Cardiac septum (tissue), 1 donor: ENCODE measurements around the gene PARM1. TPM values are rescaled to one million over a fixed set of nuclear protein-coding genes. Genes with fewer than 3 reads are reported as not detected.

ENCODE experiments used
- DNase-seq: peaks from one replicate; pipeline ENCODE4 v3.0.0-alpha.2; 2020; ENCODE audit warnings: low spot score
- intact Hi-C: fragments of 100-400 bp; cut with DNase I; formaldehyde crosslinking; loops from one replicate; pipeline ENCODE4 v1.14.0; 2022
- total RNA-seq: library from RNA; stranded (reverse); fragmentation: NEBNext Ultra II Directional; extraction: Animal tissue kit (Norgen Biotek cat#: 25700); gene quantifications from one replicate; pipeline ENCODE4 v1.2.1, GENCODE V29; 2021
- donor health status: DM: no; HTN: no; CAD: no.

PARM1 gene
- total RNA-seq, 1 donor from 2014 or later, result 74.4 TPM

DNA sequence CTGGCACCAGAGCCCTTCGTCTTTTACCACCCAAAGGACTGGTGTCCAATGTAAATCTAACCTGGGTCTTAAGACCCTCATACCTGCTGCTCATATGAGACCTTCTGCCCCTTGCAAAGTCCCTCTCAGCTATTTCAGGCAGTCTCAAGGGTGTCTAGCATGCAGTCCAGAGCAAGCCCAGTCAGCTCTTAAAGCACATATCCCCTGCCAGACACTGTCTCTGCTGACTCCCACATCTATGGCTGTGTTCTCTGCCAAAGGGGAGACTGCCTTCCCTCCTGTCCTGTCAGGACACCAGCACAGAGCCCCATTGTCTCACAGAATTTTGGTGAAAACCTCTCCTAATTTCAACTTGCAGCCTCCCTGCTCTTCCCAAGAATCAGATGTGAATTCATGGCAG, 118.5 kb downstream of the PARM1 start:
- intact Hi-C loops, result no loop called here
- DNase-seq, result no peak

DNA sequence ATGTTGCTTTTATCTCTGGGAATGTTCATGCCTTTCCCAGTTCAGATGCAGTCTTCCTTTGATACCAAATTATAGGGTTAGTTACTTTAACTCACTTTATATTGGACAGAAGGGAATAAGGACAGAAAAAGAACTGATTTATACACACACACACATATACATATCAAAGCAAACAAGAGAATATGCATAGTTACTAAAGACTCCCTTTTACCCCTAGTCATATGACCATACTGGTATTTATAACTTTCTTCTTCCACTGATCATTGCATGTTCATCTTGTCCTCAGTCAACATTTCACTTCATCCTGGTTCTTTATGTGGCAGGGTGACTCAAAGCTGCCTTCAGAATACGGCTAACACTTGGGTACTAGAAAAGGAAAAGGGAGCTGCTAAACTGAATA, 120.4 kb downstream of the PARM1 start:
- no peak for DNase-seq
- intact Hi-C loops, result no loop called here

DNA sequence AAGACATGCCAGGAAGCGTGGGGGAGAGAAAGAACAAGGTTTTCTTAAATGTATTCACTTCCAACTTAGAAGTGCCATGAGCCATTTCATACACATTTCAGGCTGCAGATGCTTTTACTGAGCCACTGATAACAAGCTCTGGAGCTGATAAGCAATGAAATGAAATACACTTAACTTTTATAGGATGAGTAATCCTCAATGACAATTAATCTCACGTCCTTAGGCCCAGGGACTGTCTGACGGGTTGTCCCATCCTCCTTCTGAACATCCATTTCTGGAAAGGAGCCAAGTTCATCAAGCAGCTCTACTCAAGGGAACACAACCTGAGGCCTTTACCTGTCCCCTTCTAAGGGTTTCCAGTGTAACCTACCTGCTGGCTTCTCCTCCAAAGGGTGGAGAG, 121.2 kb downstream of the PARM1 start:
- no peak for DNase-seq
- intact Hi-C loops, result no loop called here

- DNase-seq, result no peak
- intact Hi-C loops, result no loop called here
These were observed 123.4 kb downstream of the PARM1 start for GRCh38 chr4:75056277-75056676.

GRCh38 chr4:75057369-75057768, 124.5 kb downstream of the PARM1 start:
- intact Hi-C loops, result no loop called here
- DNase-seq, result no peak

GRCh38 chr4:75058486-75058885, 125.6 kb downstream of the PARM1 start:
- intact Hi-C loops, result no loop called here

DNA sequence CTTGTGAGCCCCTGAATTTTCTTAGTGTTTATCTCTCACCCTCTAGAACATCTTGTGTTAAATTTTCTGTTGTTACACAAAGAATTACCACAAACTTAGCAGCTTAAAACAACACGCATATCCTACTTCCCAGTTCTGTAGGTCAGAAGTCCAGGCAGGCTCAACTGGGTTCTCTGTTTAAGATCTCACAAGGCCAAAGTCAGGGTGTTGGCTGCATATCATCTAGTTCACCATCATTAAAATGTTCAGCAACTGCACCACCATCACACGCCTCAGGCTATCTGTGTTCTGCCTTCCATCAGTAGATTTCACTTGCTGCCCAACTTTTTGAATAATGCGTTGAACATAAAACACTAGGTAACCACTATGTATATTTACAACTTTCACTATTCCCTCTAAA, 130.5 kb downstream of the PARM1 start:
- no peak for DNase-seq
- intact Hi-C loops, result no loop called here

More at GRCh38 chr4:75058486-75058885, 125.6 kb downstream of the PARM1 start:
- no peak for DNase-seq

GRCh38 chr4:75065909-75066308, 133.0 kb downstream of the PARM1 start:
- DNase-seq, result no peak
- intact Hi-C loops, result no loop called here

DNA sequence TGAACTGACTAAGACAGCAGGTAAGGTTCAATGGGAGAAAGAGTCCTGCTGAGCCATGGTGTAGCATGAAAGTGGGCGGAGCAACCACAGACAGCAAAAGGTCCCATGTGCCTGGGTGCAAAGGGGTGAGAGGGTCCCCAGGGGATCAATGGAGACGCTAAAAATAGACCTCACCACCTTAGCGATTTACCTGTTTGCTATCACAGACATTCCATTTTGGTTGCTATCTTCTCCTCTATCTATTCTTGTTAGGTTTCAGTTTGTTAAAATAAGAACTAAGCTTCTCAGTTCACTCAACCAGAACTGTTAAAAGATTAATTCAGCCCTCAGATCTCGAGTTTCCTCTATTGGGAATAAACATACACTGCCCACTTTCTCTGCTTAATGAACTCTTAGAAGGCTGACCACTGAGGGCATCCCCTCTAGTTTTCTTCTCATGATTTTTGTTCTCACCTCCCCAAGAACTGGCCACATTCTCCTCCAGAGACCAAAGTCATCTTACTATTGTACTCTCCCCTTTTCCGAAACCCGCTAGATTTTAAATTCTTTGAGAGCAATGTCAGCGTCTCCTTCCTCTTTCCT, 136.7 kb downstream of the PARM1 start:
- DNase-seq, result no peak
- intact Hi-C loops, result no loop called here

DNA sequence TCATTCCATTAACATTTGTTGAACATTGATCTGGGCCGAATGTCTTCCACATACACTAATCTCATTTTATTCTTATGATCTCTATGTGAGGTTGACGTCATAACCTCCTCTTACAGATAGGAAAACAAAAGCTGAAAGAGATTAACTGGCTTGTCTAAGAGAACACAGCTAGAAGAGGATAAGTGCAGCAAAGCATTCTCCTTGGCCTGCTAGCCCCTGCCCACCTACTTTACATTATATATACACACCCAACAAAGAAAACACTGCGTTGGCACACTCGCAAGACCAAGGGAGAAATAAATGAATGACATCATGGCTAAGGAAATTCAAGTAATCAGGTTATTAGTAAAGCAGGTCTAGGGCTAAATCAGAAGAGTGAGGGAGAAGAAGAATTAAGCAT, 138.4 kb downstream of the PARM1 start:
- intact Hi-C loops, result no loop called here
- no peak for DNase-seq

DNA sequence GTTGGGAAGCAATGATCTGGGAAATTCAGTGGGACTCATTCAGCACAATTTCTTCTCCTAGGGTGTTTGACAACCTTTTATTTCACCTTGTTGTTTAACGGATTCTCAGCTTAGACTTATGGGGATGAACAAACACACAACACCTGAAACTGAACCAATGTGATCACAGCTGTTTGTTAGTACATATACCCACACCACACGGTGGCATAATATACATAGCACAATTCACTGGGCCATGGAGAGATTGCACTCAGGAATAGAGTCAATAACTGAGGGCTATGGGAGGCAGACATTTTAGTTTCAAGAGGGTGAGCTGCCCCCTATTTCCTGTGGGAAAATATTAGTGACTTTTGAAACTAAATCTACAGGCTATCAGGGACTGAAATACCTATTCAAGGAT, 148.0 kb downstream of the PARM1 start:
- DNase-seq, result no peak
- intact Hi-C loops, result no loop called here

GRCh38 chr4:75081561-75081960, 148.6 kb downstream of the PARM1 start:
- DNase-seq, result no peak
- intact Hi-C loops, result no loop called here

GRCh38 chr4:75087416-75087815, 154.5 kb downstream of the PARM1 start:
- intact Hi-C loops, result no loop called here
- no peak for DNase-seq

- intact Hi-C loops, result no loop called here
- no peak for DNase-seq
These were observed 154.9 kb downstream of the PARM1 start for GRCh38 chr4:75087865-75088264.

GRCh38 chr4:75089206-75089605, 156.3 kb downstream of the PARM1 start:
- DNase-seq, result no peak
- intact Hi-C loops, result no loop called here

- no peak for DNase-seq
- intact Hi-C loops, result no loop called here
These were observed 166.4 kb downstream of the PARM1 start for GRCh38 chr4:75099321-75099720.

Other genes with a start within 250 kb of the PARM1 start
- gene BTC, start 138.6 kb upstream of the PARM1 start, total RNA-seq, result 0.35 TPM